Large intestine (tissue), 3 donors: ENCODE results near the gene TMEM63A. TPM values are rescaled to one million over a fixed set of nuclear protein-coding genes. Genes with fewer than 3 reads are reported as not detected.
"Not testable (repeated sequence)": the region's sequence is repeated elsewhere in the genome, so short reads cannot be mapped to it uniquely, and the experiment has no call there.

ENCODE experiments used
- DNase-seq, 2 donors: peaks; one replicate each; pipeline versions ENCODE4 v3.0.0 to v3.0.0-alpha.2; 2013
- H3K27ac ChIP-seq: one replicate; pipeline ENCODE4 v1.5.1; 2013; ENCODE audit warnings: low read length
- H3K27me3 ChIP-seq: 2 replicates; pipeline ENCODE4 v1.6.1; 2013; ENCODE audit warnings: low read length; ENCODE audit not compliant: control insufficient read depth, insufficient read depth
- H3K36me3 ChIP-seq: 2 replicates; pipeline ENCODE4 v1.6.1; 2013; ENCODE audit warnings: low read length; ENCODE audit not compliant: control insufficient read depth, insufficient read depth
- H3K4me1 ChIP-seq: one replicate; pipeline ENCODE4 v1.6.1; 2013; ENCODE audit warnings: low read length; ENCODE audit not compliant: control insufficient read depth, insufficient read depth
- H3K4me3 ChIP-seq: one replicate; pipeline ENCODE4 v1.5.1; 2013; ENCODE audit warnings: low read length
- H3K9me3 ChIP-seq: one replicate; pipeline ENCODE4 v1.6.1; 2013; ENCODE audit warnings: mild to moderate bottlenecking, low read depth, low read length, moderate library complexity; ENCODE audit not compliant: control insufficient read depth
- WGBS: methylation state at CpG from one replicate; pipeline ENCODE4 v1.1.5; 2013; ENCODE audit warnings: low lambda C conversion rate; ENCODE audit not compliant: insufficient coverage; 5-methylcytosine and 5-hydroxymethylcytosine counted together
- polyA plus RNA-seq: library from polyadenylated mRNA; unstranded; fragments of 120-200 nt; gene quantifications from one replicate; pipeline ENCODE4 v1.2.1, GENCODE V29; 2013

The TMEM63A gene
- polyA plus RNA-seq, 1 donor = 105 TPM

GRCh38 chr1:225810579-225811538 lies 71.3 kb downstream of the TMEM63A start:
- not testable (repeated sequence) for H3K27me3 ChIP-seq, H3K36me3 ChIP-seq, H3K27ac ChIP-seq, H3K9me3 ChIP-seq
- Histone ChIP-seq H3K4me3 (peak overlapping the region; percentile 67), H3K4me1 (peaks cover 34% of the 10 kb centered on the region)
- WGBS = no CpG with 5 or more reads among the region's 29 CpGs
- DNase-seq = peak in 1 of 2 donors; percentile 51

GRCh38 chr1:225809842-225810578 lies 72.2 kb downstream of the TMEM63A start, which contains the start of gene EPHX1:
Gene EPHX1 (plus strand): TSS chr1:225810124. CDS start chr1:225828730, 18,606 bp downstream.
- DNase-seq = peak; percentile 75 to 89
- Histone ChIP-seq H3K27me3 (no peaks in the 10 kb centered on the region), H3K36me3 (no peaks in the 10 kb centered on the region), H3K4me1 (peaks cover 34% of the 10 kb centered on the region), H3K27ac (no peak within 1 kb of the TSS), H3K4me3 (peak within 1 kb of the TSS; percentile 67), H3K9me3 (no peaks in the 10 kb centered on the region)
- no CpG with 5 or more reads among the region's 80 CpGs for WGBS

GRCh38 chr1:225808136-225808535 lies 74.0 kb downstream of the TMEM63A start:
- DNase-seq = no peak
- WGBS = no CpG with 5 or more reads among the region's 5 CpGs
- H3K36me3 ChIP-seq = no peaks in the 10 kb centered on the region

GRCh38 chr1:225806736-225807135 lies 75.4 kb downstream of the TMEM63A start:
- not testable (repeated sequence) for H3K4me3 ChIP-seq, H3K27me3 ChIP-seq, H3K27ac ChIP-seq, DNase-seq, H3K9me3 ChIP-seq, H3K36me3 ChIP-seq
- H3K4me1 ChIP-seq = peaks cover 11% of the 10 kb centered on the region
- WGBS = 100% methylated on average over 1 of the region's 3 CpGs

More at GRCh38 chr1:225808136-225808535, 74.0 kb downstream of the TMEM63A start:
- Histone ChIP-seq H3K27me3 (no peaks in the 10 kb centered on the region), H3K27ac (no peak overlapping the region), H3K9me3 (no peaks in the 10 kb centered on the region), H3K4me3 (no peak overlapping the region), H3K4me1 (peaks cover 17% of the 10 kb centered on the region)

GRCh38 chr1:225806249-225806648 lies 75.9 kb downstream of the TMEM63A start:
- Histone ChIP-seq H3K4me3 (no peak overlapping the region), H3K27me3 (no peaks in the 10 kb centered on the region), H3K27ac (no peak overlapping the region), H3K4me1 (peaks cover 6% of the 10 kb centered on the region), H3K9me3 (no peaks in the 10 kb centered on the region), H3K36me3 (no peaks in the 10 kb centered on the region)
- no CpG with 5 or more reads among the region's 1 CpG for WGBS
- peak in 1 of 2 donors; percentile 32 for DNase-seq

GRCh38 chr1:225801146-225801545 lies 81.0 kb downstream of the TMEM63A start:
- H3K4me1 ChIP-seq, H3K4me3 ChIP-seq, H3K36me3 ChIP-seq, H3K27me3 ChIP-seq, DNase-seq, H3K9me3 ChIP-seq, H3K27ac ChIP-seq: not testable (repeated sequence)
- no CpG with 5 or more reads among the region's 7 CpGs for WGBS

GRCh38 chr1:225796097-225796496 lies 86.1 kb downstream of the TMEM63A start:
- not testable (repeated sequence) for DNase-seq, H3K4me1 ChIP-seq, H3K27me3 ChIP-seq, H3K27ac ChIP-seq, H3K4me3 ChIP-seq, H3K36me3 ChIP-seq
- peaks cover 16% of the 10 kb centered on the region for H3K9me3 ChIP-seq
- no CpG with 5 or more reads among the region's 18 CpGs for WGBS

Other genes starting within 250 kb of the TMEM63A start
- gene ENAH, start 229.3 kb downstream of the TMEM63A start, polyA plus RNA-seq = 44.4 TPM
- gene SRP9, start 104.6 kb downstream of the TMEM63A start, polyA plus RNA-seq = 304 TPM
- gene EPHX1, start 72.3 kb downstream of the TMEM63A start, polyA plus RNA-seq = 51.2 TPM
- gene LEFTY1, start 6.8 kb upstream of the TMEM63A start, polyA plus RNA-seq = 0.58 TPM
- gene PYCR2, start 41.9 kb upstream of the TMEM63A start, polyA plus RNA-seq = 43.0 TPM
- gene LEFTY2, start 58.8 kb upstream of the TMEM63A start, polyA plus RNA-seq = 0.25 TPM
- 16.7 TPM for gene SDE2, start 117.0 kb upstream of the TMEM63A start, polyA plus RNA-seq
- 750 TPM for gene H3-3A, start 180.3 kb upstream of the TMEM63A start, polyA plus RNA-seq